Adipose tissue (tissue), 3 donors: ENCODE measurements around the gene HSD17B10. TPM values are rescaled to one million over a fixed set of nuclear protein-coding genes. Genes with fewer than 3 reads are reported as not detected.

ENCODE experiments used
- polyA plus RNA-seq, 3 donors: library from polyadenylated mRNA; stranded (reverse); fragments of 200-250 nt; gene quantifications; one replicate each; pipeline ENCODE4 v1.2.3, GENCODE V29; 2013
- donor health status: healthy with polysubstance abuse.
- donor health status: Bipolar disorder and iron deficiency.
- donor health status: healthy.

Gene HSD17B10
- polyA plus RNA-seq, 3 donors, result 58.5 to 180 (median 96.4) TPM

Other genes starting within 250 kb of the HSD17B10 start
- 10 to 100 TPM; 16.6 to 41.4 (median 21.9) TPM for gene KDM5C, start 209.2 kb downstream of the HSD17B10 start, polyA plus RNA-seq
- 10 to 100 TPM in 2 of 3 donors, 1 to 10 TPM in 1; 5.6 to 19.8 (median 13.1) TPM for gene IQSEC2, start 152.8 kb downstream of the HSD17B10 start, polyA plus RNA-seq
- gene SMC1A, start 11.7 kb downstream of the HSD17B10 start, polyA plus RNA-seq, result 10 to 100 TPM in 1 of 3 donors, 1 to 10 TPM in 2; 5.7 to 13.5 (median 7.1) TPM
- under 1 TPM in 2 of 3 donors, not detected in 1; 0.43 to 0.95 TPM for gene RIBC1, start 11.5 kb downstream of the HSD17B10 start, polyA plus RNA-seq